IMR-90 (cell line): ENCODE measurements around the gene TP53TG5. TPM values are rescaled to one million over a fixed set of nuclear protein-coding genes. Genes with fewer than 3 reads are reported as not detected.

ENCODE experiments used
- ATAC-seq: fragments of 200-7000 bp; cut with Tn5 transposase; 2 replicates; pipeline ENCODE4 v1.9.1; 2020; ENCODE audit warnings: low read depth, mild to moderate bottlenecking, moderate library complexity
- BruUV-seq: library from RNA; stranded (reverse); fragments of 400-500 nt; replicated peaks from 2 replicates; lab custom pipeline; 2021; lab: Mats Ljungman, UMichigan
- CTCF ChIA-PET: fragments of 300-600 bp; formaldehyde crosslinking; extraction: SDS; loops from one replicate; lab custom pipeline; 2021; ENCODE audit warnings: antibody characterized with exemption; lab: Yijun Ruan, JAX
- POLR2A ChIA-PET: fragments of 300-600 bp; sonication (Branson Sonifier 250); formaldehyde crosslinking; loops from one replicate; lab custom pipeline; 2022; ENCODE audit warnings: antibody characterized with exemption; ENCODE audit not compliant: unreplicated experiment; lab: Charles Lee
- DNase-seq: peaks from one replicate; pipeline ENCODE4 v3.0.0; 2013
- H2AFZ ChIP-seq: replicated peaks from 2 replicates; pipeline ENCODE3; 2013; ENCODE audit warnings: low read length, mild to moderate bottlenecking; ENCODE audit not compliant: poor library complexity
- H2AK5ac ChIP-seq: 2 replicates; pipeline ENCODE4 v1.6.1; 2013; ENCODE audit warnings: low read depth, low read length, inconsistent platforms
- H2AK9ac ChIP-seq: replicated peaks from 2 replicates; pipeline ENCODE3; 2013; ENCODE audit warnings: mild to moderate bottlenecking, low read depth, low read length, moderate library complexity; ENCODE audit not compliant: poor library complexity
- H2BK120ac ChIP-seq: 2 replicates; pipeline ENCODE4 v1.6.1; 2013; ENCODE audit warnings: low read depth, low read length, inconsistent platforms
- H2BK15ac ChIP-seq: 3 replicates; pipeline ENCODE4 v1.6.1; 2013; ENCODE audit warnings: low read depth, low read length, inconsistent platforms
- H2BK20ac ChIP-seq: 2 replicates; pipeline ENCODE4 v1.6.1; 2013; ENCODE audit warnings: low read depth, mild to moderate bottlenecking, inconsistent platforms, low read length, moderate library complexity
- H2BK5ac ChIP-seq: 2 replicates; pipeline ENCODE4 v1.6.1; 2013; ENCODE audit warnings: mild to moderate bottlenecking, low read depth, low read length, inconsistent platforms; ENCODE audit not compliant: poor library complexity, severe bottlenecking
- H3K14ac ChIP-seq: replicated peaks from 2 replicates; pipeline ENCODE4 v1.6.1; 2013; ENCODE audit warnings: low read depth, low read length, inconsistent platforms
- H3K18ac ChIP-seq: 2 replicates; pipeline ENCODE4 v1.6.1; 2013; ENCODE audit warnings: low read depth, low read length, control low read depth
- H3K23ac ChIP-seq: 2 replicates; pipeline ENCODE4 v1.6.1; 2013; ENCODE audit warnings: low read depth, low read length, inconsistent platforms
- H3K27ac ChIP-seq: 2 replicates; pipeline ENCODE4 v1.5.1; 2013; ENCODE audit warnings: mild to moderate bottlenecking, control low read depth, low read length; ENCODE audit not compliant: insufficient read depth
- H3K27me3 ChIP-seq: 2 replicates; pipeline ENCODE4 v1.6.1; 2013; ENCODE audit warnings: low read length; ENCODE audit not compliant: control insufficient read depth, insufficient read depth
- H3K36me3 ChIP-seq: 2 replicates; pipeline ENCODE4 v1.6.1; 2013; ENCODE audit warnings: low read length, mixed read lengths; ENCODE audit not compliant: control insufficient read depth, insufficient read depth
- H3K4ac ChIP-seq: 2 replicates; pipeline ENCODE4 v1.6.1; 2013; ENCODE audit warnings: low read depth, low read length, inconsistent platforms
- H3K4me1 ChIP-seq: 2 replicates; pipeline ENCODE4 v1.6.1; 2013; ENCODE audit warnings: low read length, mixed read lengths; ENCODE audit not compliant: control insufficient read depth, insufficient read depth
- H3K4me2 ChIP-seq: 2 replicates; pipeline ENCODE4 v1.6.1; 2013; ENCODE audit warnings: low read depth, mild to moderate bottlenecking, control low read depth, low read length, moderate library complexity
- H3K4me3 ChIP-seq: 2 replicates; pipeline ENCODE4 v1.5.1; 2013; ENCODE audit warnings: low read depth, mild to moderate bottlenecking, control low read depth, low read length, moderate library complexity; ENCODE audit not compliant: insufficient read depth
- H3K56ac ChIP-seq: 2 replicates; pipeline ENCODE4 v1.6.1; 2013; ENCODE audit warnings: low read length, inconsistent platforms; ENCODE audit not compliant: insufficient read depth; ENCODE audit errors: extremely low read depth
- H3K79me1 ChIP-seq, 2 experiments: 2 replicates each; pipeline ENCODE4 v1.6.1; 2013; ENCODE audit warnings: low read length in 2 of 2, inconsistent platforms in 1 of 2, low read depth in 1 of 2
- H3K9ac ChIP-seq: 2 replicates; pipeline ENCODE4 v1.6.1; 2013; ENCODE audit warnings: low read depth, low read length, control low read depth
- H3K9me1 ChIP-seq: 2 replicates; pipeline ENCODE4 v1.6.1; 2013; ENCODE audit warnings: low read length, inconsistent platforms; ENCODE audit not compliant: insufficient read depth
- H3K9me3 ChIP-seq: 2 replicates; pipeline ENCODE4 v1.6.1; 2013; ENCODE audit warnings: low read length; ENCODE audit not compliant: control insufficient read depth, insufficient read depth
- H4K20me1 ChIP-seq: 2 replicates; pipeline ENCODE4 v1.6.1; 2013; ENCODE audit warnings: low read length, inconsistent platforms; ENCODE audit not compliant: insufficient read depth
- H4K5ac ChIP-seq: 2 replicates; pipeline ENCODE4 v1.6.1; 2013; ENCODE audit warnings: mild to moderate bottlenecking, low read depth, low read length, control low read depth
- H4K8ac ChIP-seq, 2 experiments: 2 replicates each; pipeline ENCODE4 v1.6.1; 2013; ENCODE audit warnings: low read depth in 2 of 2, low read length in 2 of 2, control low read depth in 1 of 2, inconsistent platforms in 1 of 2
- H4K91ac ChIP-seq: 2 replicates; pipeline ENCODE4 v1.6.1; 2013; ENCODE audit warnings: low read depth, low read length, inconsistent platforms; ENCODE audit not compliant: insufficient read depth
- BHLHE40 ChIP-seq: fragments of 150-350 bp; IDR thresholded peaks from 2 replicates; pipeline ENCODE4 v1.6.1; 2016; ENCODE audit warnings: mild to moderate bottlenecking, low read depth, low read length
- CHD1 ChIP-seq: IDR thresholded peaks from 2 replicates; pipeline ENCODE4 v1.6.1; 2012; ENCODE audit warnings: low read depth, low read length, improper control_type of control experiment
- MAZ ChIP-seq: IDR thresholded peaks from 2 replicates; pipeline ENCODE4 v1.6.1; 2012; ENCODE audit warnings: low read depth, mild to moderate bottlenecking, low read length, improper control_type of control experiment, moderate library complexity, borderline replicate concordance
- MXI1 ChIP-seq: IDR thresholded peaks from 2 replicates; pipeline ENCODE4 v1.6.1; 2012; ENCODE audit warnings: low read depth, mild to moderate bottlenecking, low read length, moderate library complexity, borderline replicate concordance
- POLR2A ChIP-seq: IDR thresholded peaks from 2 replicates; pipeline ENCODE4 v1.6.1; 2012; ENCODE audit warnings: mild to moderate bottlenecking, low read depth, low read length
- RCOR1 ChIP-seq: IDR thresholded peaks from 2 replicates; pipeline ENCODE4 v1.6.1; 2012; ENCODE audit warnings: mild to moderate bottlenecking, low read length, improper control_type of control experiment; ENCODE audit not compliant: insufficient replicate concordance
- RFX5 ChIP-seq: IDR thresholded peaks from 2 replicates; pipeline ENCODE4 v1.8.0; 2012; ENCODE audit warnings: low read depth, mild to moderate bottlenecking, low read length, moderate library complexity
- whole genome bisulfite sequencing, 2 experiments: methylation state at CpG; one replicate each; pipeline versions ENCODE4 v1.1.5 to v1.1.7; 2013; ENCODE audit warnings: missing lambda C conversion rate in 2 of 2; ENCODE audit not compliant: insufficient read length in 1 of 2; ENCODE audit errors: extremely low coverage in 2 of 2; 5-methylcytosine and 5-hydroxymethylcytosine counted together
- dilution Hi-C: fragments of 300-500 bp; cut with HindIII; formaldehyde crosslinking; loops from one replicate; pipeline ENCODE4 v1.14.3; 2018; ENCODE audit warnings: low sequenced_read_pairs; ENCODE audit not compliant: unreplicated experiment
- in situ Hi-C: fragments of 300-500 bp; cut with MboI; formaldehyde crosslinking; loops from 3 replicates; pipeline ENCODE4 v1.14.3; 2019; ENCODE audit warnings: low sequenced_read_pairs, inconsistent platforms, mixed read lengths
- intact Hi-C: fragments of 100-400 bp; cut with micrococcal nuclease; formaldehyde crosslinking; loops from 2 replicates; pipeline ENCODE4 v1.10.0; 2022
- polyA plus RNA-seq, 3 experiments: library from polyadenylated mRNA; depleted of rRNA; stranded (reverse); fragments of >200 nt; gene quantifications; 2 replicates each; pipeline ENCODE4 v1.2.3, GENCODE V29; 2012; ENCODE audit warnings: low replicate concordance in 1 of 3
- total RNA-seq: library from RNA; depleted of rRNA; stranded (reverse); fragments of >200 nt; gene quantifications from 2 replicates; pipeline ENCODE4 v1.2.3, GENCODE V29; 2012
- TF ChIP-seq, protein P1 (sequence below): conservative IDR thresholded peaks from 2 replicates; pipeline ENCODE4 v1.5.1; 2012; ENCODE audit warnings: mild to moderate bottlenecking, low read depth, low read length, improper control_type of control experiment
- TF ChIP-seq, protein P2 (sequence below): fragments of 150-350 bp; IDR thresholded peaks from 2 replicates; pipeline ENCODE4 v1.6.1; 2017; ENCODE audit warnings: mild to moderate bottlenecking, antibody characterized with exemption, low read length, low read depth

The TP53TG5 gene
- total and polyA plus RNA-seq, 2 of the 4 experiments (the other 2 are of a cell fraction) = not detected

DNA sequence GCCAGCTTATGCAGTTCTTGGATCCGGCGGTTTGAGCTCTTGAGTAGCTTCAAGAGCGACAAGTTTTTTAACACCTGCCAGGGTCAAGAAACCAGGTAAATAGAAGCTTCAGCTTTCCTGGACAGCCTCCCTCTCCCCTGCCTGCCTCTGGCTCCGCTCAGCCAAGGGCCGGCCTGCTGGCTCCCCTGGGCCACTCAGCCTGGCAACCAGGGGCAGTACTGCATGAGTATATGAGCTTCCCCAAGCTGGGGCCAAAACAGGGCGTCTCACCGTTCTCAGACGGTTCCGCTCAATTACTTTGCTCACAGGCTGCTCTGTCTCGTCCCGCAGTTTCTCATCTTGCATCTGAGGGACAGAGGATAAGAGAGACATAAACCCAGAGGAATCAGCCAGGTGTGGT lies 856 bp downstream of the TP53TG5 start:
- Histone ChIP-seq H3K4ac (no peak overlapping the region), H3K4me1 (no peaks in the 10 kb centered on the region; the same call in 1 of the 2 replicates), H3K27me3 (no peaks in the 10 kb centered on the region), H4K20me1 (no peaks in the 10 kb centered on the region), H2AK5ac (no peak overlapping the region), H4K8ac (no peak overlapping the region), H2AFZ (no peak overlapping the region), H3K4me2 (no peak overlapping the region), H3K4me3 (no peak overlapping the region), H2BK120ac (no peak overlapping the region), H4K5ac (no peak overlapping the region), H2BK5ac (no peak overlapping the region), H3K9ac (no peak overlapping the region), H3K36me3 (no peaks in the 10 kb centered on the region), H3K9me1 (no peaks in the 10 kb centered on the region; the same call in 1 of the 2 replicates), H3K79me1 (no peaks in the 10 kb centered on the region), H2AK9ac (no peak overlapping the region), H3K14ac (no peak overlapping the region), H2BK20ac (no peak overlapping the region), H2BK15ac (no peak overlapping the region), H3K23ac (no peak overlapping the region), H3K27ac (no peak overlapping the region), H3K9me3 (no peaks in the 10 kb centered on the region), H3K18ac (no peak overlapping the region), H3K56ac (no peak overlapping the region), H4K91ac (no peak overlapping the region)
- ChIA-PET CTCF (interaction anchor here (0.9 to 1.5 kb wide), 2 partner anchors 9 to 14 kb away, joined by 3 to 5 read pairs; partner anchors contain the start of gene SYS1), POLR2A (no interaction called here)
- intact Hi-C loops (no loop called here), dilution Hi-C loops (no loop called here), in situ Hi-C loops (loop anchor here (5.0 kb wide), 1 partner anchor 40 kb away; the partner anchor contains the start of gene PIGT)
- DNase-seq = no peak
- TF ChIP-seq BHLHE40 (no peak), POLR2A (no peak), RCOR1 (no peak), MAZ (no peak), RFX5 (no peak), CHD1 (no peak), MXI1 (no peak)
- TF ChIP-seq, protein P1, sequence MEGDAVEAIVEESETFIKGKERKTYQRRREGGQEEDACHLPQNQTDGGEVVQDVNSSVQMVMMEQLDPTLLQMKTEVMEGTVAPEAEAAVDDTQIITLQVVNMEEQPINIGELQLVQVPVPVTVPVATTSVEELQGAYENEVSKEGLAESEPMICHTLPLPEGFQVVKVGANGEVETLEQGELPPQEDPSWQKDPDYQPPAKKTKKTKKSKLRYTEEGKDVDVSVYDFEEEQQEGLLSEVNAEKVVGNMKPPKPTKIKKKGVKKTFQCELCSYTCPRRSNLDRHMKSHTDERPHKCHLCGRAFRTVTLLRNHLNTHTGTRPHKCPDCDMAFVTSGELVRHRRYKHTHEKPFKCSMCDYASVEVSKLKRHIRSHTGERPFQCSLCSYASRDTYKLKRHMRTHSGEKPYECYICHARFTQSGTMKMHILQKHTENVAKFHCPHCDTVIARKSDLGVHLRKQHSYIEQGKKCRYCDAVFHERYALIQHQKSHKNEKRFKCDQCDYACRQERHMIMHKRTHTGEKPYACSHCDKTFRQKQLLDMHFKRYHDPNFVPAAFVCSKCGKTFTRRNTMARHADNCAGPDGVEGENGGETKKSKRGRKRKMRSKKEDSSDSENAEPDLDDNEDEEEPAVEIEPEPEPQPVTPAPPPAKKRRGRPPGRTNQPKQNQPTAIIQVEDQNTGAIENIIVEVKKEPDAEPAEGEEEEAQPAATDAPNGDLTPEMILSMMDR = no peak
- TF ChIP-seq, protein P2, sequence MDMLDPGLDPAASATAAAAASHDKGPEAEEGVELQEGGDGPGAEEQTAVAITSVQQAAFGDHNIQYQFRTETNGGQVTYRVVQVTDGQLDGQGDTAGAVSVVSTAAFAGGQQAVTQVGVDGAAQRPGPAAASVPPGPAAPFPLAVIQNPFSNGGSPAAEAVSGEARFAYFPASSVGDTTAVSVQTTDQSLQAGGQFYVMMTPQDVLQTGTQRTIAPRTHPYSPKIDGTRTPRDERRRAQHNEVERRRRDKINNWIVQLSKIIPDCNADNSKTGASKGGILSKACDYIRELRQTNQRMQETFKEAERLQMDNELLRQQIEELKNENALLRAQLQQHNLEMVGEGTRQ = no peak
- no peak for ATAC-seq
- WGBS, 2 experiments = 89% methylated on average over 3 of the region's 11 CpGs; no CpG with 5 or more reads in 1 of the 2 experiments
- no TSS peak for BruUV-seq
